Measurements from ENCODE around the gene NNAT. TPM values are rescaled to one million over a fixed set of nuclear protein-coding genes. Genes with fewer than 3 reads are reported as not detected.

NNAT gene
- polyA plus RNA-seq, 4 donors = 79.3 to 124 (median 98.9) TPM

DNA sequence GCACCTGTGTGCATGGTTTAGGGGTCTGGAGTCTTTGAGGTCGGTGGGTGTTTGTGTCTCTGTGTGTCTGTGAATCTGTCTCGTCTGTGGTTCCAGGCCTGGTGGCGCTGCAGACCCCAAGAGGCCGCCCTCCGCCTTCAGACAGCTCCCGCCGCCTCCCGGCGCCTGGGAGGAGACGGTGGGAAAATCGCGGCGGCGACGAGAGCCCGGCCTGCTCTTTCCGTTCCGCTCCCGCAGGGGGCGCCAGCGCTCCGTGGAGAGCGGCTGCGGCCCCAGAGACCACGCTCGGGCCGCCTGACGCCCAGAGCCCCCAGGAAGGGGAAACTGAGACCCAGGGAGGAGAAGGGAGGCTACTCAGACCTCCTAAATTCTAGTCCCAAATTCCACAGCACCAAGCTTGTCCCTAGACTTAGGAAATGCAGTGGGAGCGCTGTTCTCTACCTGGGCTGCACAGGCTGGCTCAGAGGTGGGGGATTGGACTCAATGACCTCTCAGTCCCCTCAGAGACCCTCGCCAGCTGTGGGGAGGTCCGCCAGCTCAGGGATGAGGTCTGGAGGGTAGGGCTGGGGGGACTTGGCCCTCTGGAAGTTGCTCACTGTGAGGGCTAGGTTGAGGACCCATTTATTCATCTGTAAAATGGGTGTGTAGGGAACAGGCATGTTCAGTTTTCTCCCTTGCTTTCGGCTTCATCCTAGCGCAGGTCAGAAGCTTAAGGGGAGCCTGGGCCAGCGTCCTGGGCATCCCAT, 43.5 kb downstream of the NNAT start:
- no peak for DNase-seq (ENCODE audit: low read depth in 4 of 4, low spot score in 3 of 4)

DNA sequence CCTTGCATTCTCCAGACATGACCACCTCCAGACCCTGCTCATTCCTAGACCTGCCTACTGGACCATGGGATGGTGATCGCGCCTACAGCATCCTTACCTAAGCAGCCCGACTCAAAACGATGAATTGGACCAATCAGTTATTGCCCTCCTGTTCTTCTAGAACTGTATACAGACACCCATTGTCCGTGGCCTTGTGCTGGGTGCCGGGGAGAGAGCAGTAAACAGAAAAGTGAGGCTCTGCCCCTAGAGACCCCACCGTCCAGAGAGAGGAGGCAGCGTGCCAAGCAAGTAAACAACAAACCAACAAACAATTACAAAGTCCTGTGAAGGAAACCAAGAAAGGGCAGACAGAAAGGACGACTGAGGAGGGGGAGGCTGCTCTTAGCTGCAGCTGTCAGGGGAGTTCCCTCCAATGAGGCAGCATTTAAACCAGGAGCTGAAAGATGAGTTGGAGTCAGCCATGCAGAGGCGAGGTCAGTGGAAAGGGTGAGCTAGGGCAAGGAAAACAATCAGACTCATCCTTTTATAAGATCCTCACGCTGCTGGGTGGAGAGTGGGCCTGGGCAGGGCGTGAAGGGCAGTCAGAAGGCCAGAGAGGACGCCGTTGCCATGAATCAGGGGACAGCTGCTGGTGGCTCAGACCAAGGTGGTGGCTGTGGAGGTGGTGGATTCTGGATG, 44.2 kb downstream of the NNAT start:
- DNase-seq (ENCODE audit: low read depth in 4 of 4, low spot score in 3 of 4) = peak in 1 of 4 donors; percentile 27

DNA sequence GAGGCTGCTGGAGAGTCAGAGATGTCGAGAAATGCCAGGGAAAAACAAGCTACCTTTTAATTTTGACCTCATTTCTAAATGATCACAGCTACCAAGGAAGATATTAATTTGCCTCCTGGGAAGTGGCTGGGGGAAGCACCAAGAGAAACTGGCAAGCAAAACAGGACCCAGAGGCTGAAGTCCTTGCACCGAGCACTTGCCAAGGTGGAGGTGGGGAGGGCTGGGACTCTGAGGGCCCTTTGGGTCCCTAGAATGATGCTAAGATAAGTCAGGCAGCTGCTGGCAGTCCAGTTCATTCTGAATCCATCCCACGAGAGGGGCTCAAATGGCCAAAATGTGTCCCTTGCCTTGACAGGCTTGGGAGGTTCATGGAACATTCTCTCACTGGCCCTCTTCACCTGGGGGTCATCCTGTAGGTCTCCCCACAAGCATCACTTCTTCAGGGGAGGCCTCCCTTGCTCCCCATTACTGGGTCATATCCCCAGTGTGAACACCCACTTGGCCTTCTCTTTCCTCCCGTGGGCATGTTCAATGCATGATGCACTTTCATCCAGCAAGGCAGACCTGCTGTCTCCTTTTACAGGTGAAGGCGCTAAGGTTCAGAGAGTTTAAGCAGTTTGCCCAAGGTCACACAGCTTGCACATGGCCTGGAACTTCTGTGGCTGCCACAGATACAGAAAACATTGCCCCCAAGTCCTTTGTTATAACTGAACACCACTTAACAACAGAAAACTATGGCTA, 45.7 kb downstream of the NNAT start:
- DNase-seq (ENCODE audit: low read depth in 4 of 4, low spot score in 3 of 4) = no peak

GRCh38 chr20:37567331-37567665, 46.2 kb downstream of the NNAT start:
- DNase-seq (ENCODE audit: low read depth in 4 of 4, low spot score in 3 of 4) = no peak

GRCh38 chr20:37567671-37568588, 46.9 kb downstream of the NNAT start:
- DNase-seq (ENCODE audit: low read depth in 4 of 4, low spot score in 3 of 4) = peak in 2 of 4 donors; percentile 28 to 39

DNA sequence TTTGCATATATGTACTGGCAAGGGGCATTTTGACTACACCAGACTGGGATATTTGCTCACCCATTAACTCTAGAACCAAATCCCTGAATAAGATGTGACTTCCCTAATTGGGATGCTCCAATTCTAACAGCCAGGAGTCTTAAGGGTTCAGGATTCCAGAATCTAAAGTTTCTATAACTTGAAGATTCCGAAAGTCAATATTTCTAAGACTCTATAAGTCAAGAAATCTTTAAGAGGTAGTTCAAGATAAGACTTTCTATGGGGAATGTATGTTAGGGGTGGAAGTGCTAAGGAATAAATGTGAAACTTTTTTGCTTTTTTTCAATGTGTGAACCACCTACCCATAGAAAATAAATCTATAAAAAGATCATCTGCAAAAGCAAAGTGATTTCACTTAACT, 49.4 kb downstream of the NNAT start:
- no peak for DNase-seq (ENCODE audit: low read depth in 4 of 4, low spot score in 3 of 4)

DNA sequence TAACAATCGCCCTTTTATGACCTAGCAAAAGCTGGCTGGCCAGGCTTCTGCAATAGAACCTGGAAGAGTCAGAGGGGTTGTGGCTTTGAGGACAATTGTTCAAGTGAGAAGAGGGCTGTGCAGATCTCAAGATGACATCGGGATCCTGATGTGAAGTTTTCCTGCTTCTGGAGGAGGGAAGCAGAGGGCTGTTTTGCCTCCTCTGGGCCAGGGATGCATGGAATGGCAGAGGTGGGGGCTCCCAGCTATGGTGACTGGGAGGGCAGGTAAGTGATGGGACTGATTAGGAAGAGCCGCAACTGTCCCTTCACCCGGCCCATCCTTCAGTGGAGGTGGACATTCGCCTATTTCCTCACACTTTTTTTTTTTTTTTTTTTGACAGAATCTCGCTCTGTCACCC, 50.0 kb downstream of the NNAT start:
- DNase-seq (ENCODE audit: low read depth in 4 of 4, low spot score in 3 of 4) = no peak

Other genes with a start within 250 kb of the NNAT start
- 10 to 100 TPM; 52.1 to 75.4 (median 67.1) TPM for gene MANBAL, start 231.6 kb upstream of the NNAT start, polyA plus RNA-seq (ENCODE audit: insufficient read length in 4 of 4)
- 10 to 100 TPM; 22.3 to 77.9 (median 57.0) TPM for gene SRC, start 175.1 kb upstream of the NNAT start, polyA plus RNA-seq (ENCODE audit: insufficient read length in 4 of 4)
- gene BLCAP, start 6.6 kb downstream of the NNAT start, polyA plus RNA-seq (ENCODE audit: insufficient read length in 4 of 4) = 10 to 100 TPM; 63.7 to 95.3 (median 79.7) TPM
- gene CTNNBL1, start 172.8 kb downstream of the NNAT start, polyA plus RNA-seq (ENCODE audit: insufficient read length in 4 of 4) = 10 to 100 TPM; 44.3 to 50.2 (median 48.0) TPM